ENCODE results near the gene TBC1D16. TPM values are rescaled to one million over a fixed set of nuclear protein-coding genes. Genes with fewer than 3 reads are reported as not detected.
A peak's percentile ranks its signal among the peaks of the same experiment; 100 is the strongest.

TBC1D16 gene
- total and polyA plus RNA-seq, 2 experiments from 2014 or later: 9.2 to 22.4 TPM

DNA sequence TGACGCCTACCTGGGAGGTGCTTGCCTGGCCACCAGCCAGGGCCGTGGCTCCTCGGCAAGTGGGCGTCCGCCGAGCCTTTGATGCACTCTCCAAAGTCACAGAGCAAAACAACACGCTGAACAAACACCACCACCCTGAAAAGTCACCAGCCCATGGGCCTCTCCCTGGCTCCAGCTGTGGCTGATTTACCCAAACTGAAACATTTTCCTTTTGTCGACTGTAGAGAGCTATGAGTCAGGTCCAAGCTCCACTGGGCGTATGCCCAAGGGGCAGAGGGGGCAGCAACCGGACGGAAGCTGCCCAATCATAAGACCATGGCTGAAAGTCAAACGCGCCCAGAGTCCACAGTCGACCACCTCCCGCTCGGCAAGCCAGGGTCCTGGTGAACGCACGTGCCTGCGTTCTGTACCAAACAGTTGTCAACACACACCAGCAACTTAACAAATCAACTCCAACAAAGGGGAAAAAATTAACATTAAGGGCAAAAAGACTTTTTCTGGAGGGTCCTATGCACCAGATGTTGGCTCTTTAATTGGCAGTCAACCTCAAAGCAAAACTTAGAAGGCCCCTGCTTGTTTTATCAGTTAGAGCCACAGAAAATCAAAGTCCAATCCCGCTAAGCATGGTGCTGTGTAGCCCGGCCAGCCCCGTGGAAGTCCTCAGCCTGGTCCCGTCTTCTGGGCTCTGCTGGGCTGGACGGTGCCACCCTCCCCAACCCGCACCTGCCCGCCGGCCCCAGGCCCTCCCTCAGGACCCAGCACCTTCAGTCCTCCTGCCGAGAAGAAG lies 47.3 kb downstream of the TBC1D16 start:
- H3K27ac ChIP-seq: peak overlapping the region; percentile 90
- H2AFZ ChIP-seq: peak overlapping the region; percentile 82
- H3K4me2 ChIP-seq (ENCODE audit: unreplicated experiment): peak overlapping the region; percentile 83
- no peak for TF ChIP-seq EZH2phosphoT487 (IDR thresholded peaks at IDR 0.05; ENCODE audit: insufficient read depth, low read depth)
- TF ChIP-seq EZH2 (IDR thresholded peaks at IDR 0.05; ENCODE audit: insufficient read depth, poor library complexity, severe bottlenecking): no peak
- peak overlapping the region; percentile 80 for H3K9ac ChIP-seq
- H3K4me1 ChIP-seq (ENCODE audit: insufficient read depth): peaks cover 29% of the 10 kb centered on the region
- no peaks in the 10 kb centered on the region for H4K20me1 ChIP-seq (ENCODE audit: insufficient read depth)
- 15 to 19% methylated on average over 25 to 28 of the region's 28 CpGs for WGBS, 2 experiments (ENCODE audit: low coverage in 1 of 2, low lambda C conversion rate in 2 of 2, missing lambda C conversion rate in 2 of 2)
- H3K36me3 ChIP-seq (ENCODE audit: low read depth): no peaks in the 10 kb centered on the region
- DNase-seq: peak; percentile 92
- H3K4me3 ChIP-seq: peak overlapping the region; percentile 66
- peaks cover 6% of the 10 kb centered on the region; the same call in 1 of the 2 replicates for H3K79me2 ChIP-seq (ENCODE audit: insufficient read depth)
- no peaks in the 10 kb centered on the region for H3K9me3 ChIP-seq (ENCODE audit: low read depth)
- peaks cover 13% of the 10 kb centered on the region; the same call in 1 of the 2 replicates for H3F3A ChIP-seq (ENCODE audit: insufficient read depth)
- H3K27me3 ChIP-seq (replicated peaks; ENCODE audit: insufficient read depth): no peaks in the 10 kb centered on the region
- in situ Hi-C loops (cut with MboI): no loop called here
- H3K9me2 ChIP-seq (ENCODE audit: insufficient read depth): no peaks in the 10 kb centered on the region

DNA sequence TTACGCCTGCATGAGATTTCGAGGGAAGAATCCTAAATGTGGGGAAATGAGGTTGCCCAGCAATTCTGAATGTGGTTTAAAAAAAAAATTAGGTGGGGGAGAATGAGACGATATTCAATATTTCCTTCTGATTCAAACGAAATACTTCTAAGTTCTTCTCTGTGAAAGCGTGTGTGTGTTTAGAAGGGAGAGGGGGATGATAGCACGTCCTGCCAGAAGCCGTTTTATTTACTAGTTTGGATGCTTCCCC lies 47.8 kb downstream of the TBC1D16 start:
- no peak for DNase-seq
- Histone ChIP-seq H3K4me2 (ENCODE audit: unreplicated experiment) (peak overlapping the region; percentile 83), H3K27ac (peak overlapping the region; percentile 90), H3K4me3 (peak overlapping the region; percentile 66), H3K36me3 (ENCODE audit: low read depth) (no peaks in the 10 kb centered on the region), H3K79me2 (ENCODE audit: insufficient read depth) (peaks cover 6% of the 10 kb centered on the region; the same call in 1 of the 2 replicates), H2AFZ (peak overlapping the region; percentile 82), H3K9ac (peak overlapping the region; percentile 80), H4K20me1 (ENCODE audit: insufficient read depth) (no peaks in the 10 kb centered on the region), H3F3A (ENCODE audit: insufficient read depth) (peaks cover 13% of the 10 kb centered on the region; the same call in 1 of the 2 replicates), H3K4me1 (ENCODE audit: insufficient read depth) (peaks cover 26% of the 10 kb centered on the region), H3K27me3 (replicated peaks; ENCODE audit: insufficient read depth) (no peaks in the 10 kb centered on the region), H3K9me3 (ENCODE audit: low read depth) (no peaks in the 10 kb centered on the region), H3K9me2 (ENCODE audit: insufficient read depth) (no peaks in the 10 kb centered on the region)
- in situ Hi-C loops (cut with MboI): no loop called here
- WGBS, 2 experiments (ENCODE audit: low coverage in 1 of 2, low lambda C conversion rate in 2 of 2, missing lambda C conversion rate in 2 of 2): 16 to 19% methylated on average over 7 of the region's 7 CpGs
- TF ChIP-seq EZH2 (IDR thresholded peaks at IDR 0.05; ENCODE audit: insufficient read depth, poor library complexity, severe bottlenecking): no peak
- no peak for TF ChIP-seq EZH2phosphoT487 (IDR thresholded peaks at IDR 0.05; ENCODE audit: insufficient read depth, low read depth)

DNA sequence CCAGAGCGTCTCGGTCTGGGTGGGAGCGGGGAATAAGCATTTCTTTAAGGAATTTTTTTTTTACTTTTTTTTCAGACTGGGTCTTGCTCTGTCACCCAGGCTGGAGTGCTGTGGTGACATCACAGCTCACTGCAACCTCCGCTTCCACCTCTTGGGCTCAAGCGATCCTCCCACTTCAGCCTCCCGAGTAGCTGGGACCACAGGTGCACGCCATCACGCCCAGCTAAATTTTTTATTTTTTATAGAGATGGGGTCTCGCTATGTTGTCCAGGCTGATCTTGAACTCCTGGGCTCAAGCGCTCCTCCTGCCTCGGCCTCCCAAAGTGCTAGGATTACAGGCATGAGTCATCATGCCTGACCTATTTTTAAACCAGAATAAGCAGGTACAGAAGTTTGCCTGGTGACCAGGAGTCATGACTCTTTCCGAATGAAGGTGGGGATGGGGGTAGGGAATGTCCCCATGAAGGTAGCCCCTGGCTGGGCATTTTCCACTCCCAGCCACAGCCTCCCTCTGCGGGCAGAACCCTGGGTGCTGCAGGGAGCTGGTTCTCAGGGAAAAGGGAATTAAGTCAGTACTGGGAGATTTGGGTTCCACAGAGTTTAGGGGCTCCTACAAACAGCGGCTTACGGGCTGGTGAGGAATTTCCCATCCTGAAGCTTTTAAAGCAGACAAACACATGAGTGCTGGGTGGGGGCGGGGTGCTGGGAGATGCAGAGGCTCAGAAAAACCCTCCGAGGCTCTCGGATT lies 48.3 kb downstream of the TBC1D16 start:
- Histone ChIP-seq H3K27me3 (replicated peaks; ENCODE audit: insufficient read depth) (no peaks in the 10 kb centered on the region), H3K4me2 (ENCODE audit: unreplicated experiment) (peak overlapping the region; percentile 83), H3K79me2 (ENCODE audit: insufficient read depth) (peaks cover 6% of the 10 kb centered on the region; the same call in 1 of the 2 replicates), H3F3A (ENCODE audit: insufficient read depth) (peaks cover 13% of the 10 kb centered on the region; the same call in 1 of the 2 replicates), H3K36me3 (ENCODE audit: low read depth) (no peaks in the 10 kb centered on the region), H3K4me3 (peak overlapping the region; percentile 66), H3K9me3 (ENCODE audit: low read depth) (no peaks in the 10 kb centered on the region), H3K27ac (peak overlapping the region; percentile 90), H3K4me1 (ENCODE audit: insufficient read depth) (peaks cover 21% of the 10 kb centered on the region), H4K20me1 (ENCODE audit: insufficient read depth) (no peaks in the 10 kb centered on the region), H3K9ac (peak overlapping the region; percentile 80), H2AFZ (peak overlapping the region; percentile 82), H3K9me2 (ENCODE audit: insufficient read depth) (no peaks in the 10 kb centered on the region)
- DNase-seq: peak; percentile 47
- in situ Hi-C loops (cut with MboI): no loop called here
- TF ChIP-seq EZH2 (IDR thresholded peaks at IDR 0.05; ENCODE audit: insufficient read depth, poor library complexity, severe bottlenecking) (no peak), EZH2phosphoT487 (IDR thresholded peaks at IDR 0.05; ENCODE audit: insufficient read depth, low read depth) (no peak)
- WGBS, 2 experiments (ENCODE audit: low coverage in 1 of 2, low lambda C conversion rate in 2 of 2, missing lambda C conversion rate in 2 of 2): 61 to 65% methylated on average over 18 of the region's 18 CpGs

DNA sequence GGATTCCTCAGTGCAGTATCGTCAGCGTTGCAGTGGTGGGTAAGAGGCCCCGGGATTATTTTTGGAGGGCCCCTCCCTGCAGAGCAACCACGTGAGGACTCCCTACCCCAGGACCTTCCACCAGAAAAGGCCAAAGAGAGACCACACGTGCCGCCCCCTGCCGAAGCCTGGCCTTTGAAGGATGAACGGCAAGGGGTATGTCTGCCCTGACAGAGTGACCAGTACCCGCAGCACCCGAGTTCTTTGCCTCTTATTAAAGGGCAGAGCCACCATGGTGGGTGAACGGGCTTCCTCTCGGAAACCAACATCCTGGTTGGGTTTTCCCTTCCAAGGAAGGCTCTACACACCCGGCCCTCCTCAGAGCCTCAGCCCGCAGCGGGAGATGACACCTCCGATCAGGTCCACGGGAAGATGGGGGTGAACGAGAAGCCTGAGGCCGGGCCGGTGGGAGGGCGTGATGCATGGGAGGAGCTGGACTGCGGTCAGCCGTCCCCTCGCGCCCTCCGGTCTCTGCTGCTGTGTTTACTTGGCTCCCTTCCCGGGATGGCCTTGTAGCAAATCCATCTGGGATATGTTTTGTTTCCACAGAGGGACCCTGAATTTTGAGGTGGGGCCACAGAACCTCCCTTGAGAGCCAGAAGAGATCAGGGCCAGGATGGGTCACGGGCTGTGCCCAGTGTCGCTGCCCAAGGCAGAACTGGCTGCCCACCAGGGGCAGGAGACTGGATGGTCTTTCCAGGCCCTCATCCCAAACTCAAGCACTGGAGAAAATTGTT lies 49.1 kb downstream of the TBC1D16 start:
- TF ChIP-seq EZH2 (IDR thresholded peaks at IDR 0.05; ENCODE audit: insufficient read depth, poor library complexity, severe bottlenecking) (no peak), EZH2phosphoT487 (IDR thresholded peaks at IDR 0.05; ENCODE audit: insufficient read depth, low read depth) (no peak)
- no peak for DNase-seq
- Histone ChIP-seq H3F3A (ENCODE audit: insufficient read depth) (peaks cover 13% of the 10 kb centered on the region; the same call in 1 of the 2 replicates), H3K4me2 (ENCODE audit: unreplicated experiment) (no peak overlapping the region), H3K4me3 (no peak overlapping the region), H3K9me2 (ENCODE audit: insufficient read depth) (no peaks in the 10 kb centered on the region), H3K27ac (no peak overlapping the region), H3K4me1 (ENCODE audit: insufficient read depth) (peaks cover 20% of the 10 kb centered on the region), H3K79me2 (ENCODE audit: insufficient read depth) (peaks cover 6% of the 10 kb centered on the region; the same call in 1 of the 2 replicates), H3K27me3 (replicated peaks; ENCODE audit: insufficient read depth) (no peaks in the 10 kb centered on the region), H3K9me3 (ENCODE audit: low read depth) (no peaks in the 10 kb centered on the region), H2AFZ (no peak overlapping the region), H3K9ac (no peak overlapping the region), H3K36me3 (ENCODE audit: low read depth) (no peaks in the 10 kb centered on the region), H4K20me1 (ENCODE audit: insufficient read depth) (no peaks in the 10 kb centered on the region)
- WGBS, 2 experiments (ENCODE audit: low coverage in 1 of 2, low lambda C conversion rate in 2 of 2, missing lambda C conversion rate in 2 of 2): 88% methylated on average over 29 of the region's 29 CpGs
- in situ Hi-C loops (cut with MboI): no loop called here

Measured in GM23248 (cell line).